ENCODE data around the gene MPRIP. TPM values are rescaled to one million over a fixed set of nuclear protein-coding genes. Genes with fewer than 3 reads are reported as not detected.

Gene MPRIP
- total RNA-seq, 1 experiment from 2014 or later = 258 TPM

GRCh38 chr17:17175917-17176316, 133.7 kb downstream of the MPRIP start:
- Histone ChIP-seq H3K4me2 (ENCODE audit: low read length) (no peak overlapping the region), H3K9me2 (ENCODE audit: insufficient read depth) (no peaks in the 10 kb centered on the region), H3K27ac (ENCODE audit: low read depth, low read length) (no peak overlapping the region), H3K9ac (ENCODE audit: low read length) (no peak overlapping the region), H3K79me2 (ENCODE audit: insufficient read depth, low read length) (no peaks in the 10 kb centered on the region), H4K20me1 (ENCODE audit: insufficient read depth) (no peaks in the 10 kb centered on the region), H3K36me3 (ENCODE audit: control insufficient read depth in 1 of 2, insufficient read depth in 2 of 2, low read length in 2 of 2) (peaks cover 42 to 61% of the 10 kb centered on the region in 2 experiments), H3K4me1 (ENCODE audit: control insufficient read depth in 1 of 2, insufficient read depth in 2 of 2, low read length in 2 of 2) (no peaks in the 10 kb centered on the region), H3K4me3 (replicated peaks in 1 of 2; ENCODE audit: low read depth in 1 of 2, low read length in 2 of 2) (no peak overlapping the region), H2AFZ (ENCODE audit: low read depth, low read length, poor library complexity, severe bottlenecking) (no peak overlapping the region), H3K9me3 (ENCODE audit: control insufficient read depth in 1 of 2, insufficient read depth in 1 of 2, low read depth in 1 of 2, low read length in 2 of 2) (no peaks in the 10 kb centered on the region), H3K27me3 (ENCODE audit: insufficient read depth, low read length) (no peaks in the 10 kb centered on the region)
- ChIA-PET POLR2A (no interaction called here), CTCF (no interaction called here), RAD21 (ENCODE audit: low non-redundant PET in 1 of 2, low total read pairs in 2 of 2, uncharacterized antibody in 2 of 2, unreplicated experiment in 2 of 2) (no interaction called here)
- no peak for ATAC-seq
- intact Hi-C loops (cut with micrococcal nuclease) = no loop called here
- no peak for TF ChIP-seq FOSL1 (IDR thresholded peaks at IDR 0.05; ENCODE audit: low read depth)
- no peak for TF ChIP-seq EZH2phosphoT487 (IDR thresholded peaks at IDR 0.05; ENCODE audit: borderline replicate concordance)
- no peak for TF ChIP-seq SP1 (IDR thresholded peaks at IDR 0.05; ENCODE audit: low read depth)
- TF ChIP-seq CBX3 (IDR thresholded peaks at IDR 0.05; ENCODE audit: low read depth) = no peak
- TF ChIP-seq SRF (IDR thresholded peaks at IDR 0.05; ENCODE audit: low read depth) = no peak
- no peak for TF ChIP-seq POLR2AphosphoS5 (IDR thresholded peaks at IDR 0.05; ENCODE audit: low read depth, low read length)
- no peak for TF ChIP-seq POLR2A (IDR thresholded peaks at IDR 0.05; ENCODE audit: borderline replicate concordance, extremely low read depth, insufficient read depth, insufficient read length)
- TF ChIP-seq CEBPB (IDR thresholded peaks at IDR 0.05; ENCODE audit: low read depth) = no peak
- no peak for TF ChIP-seq ELF1 (IDR thresholded peaks at IDR 0.05; ENCODE audit: borderline replicate concordance, low read depth)
- TF ChIP-seq ATF3 (IDR thresholded peaks at IDR 0.05) = no peak
- no peak for TF ChIP-seq EZH2 (IDR thresholded peaks at IDR 0.05)
- TF ChIP-seq, protein P1, sequence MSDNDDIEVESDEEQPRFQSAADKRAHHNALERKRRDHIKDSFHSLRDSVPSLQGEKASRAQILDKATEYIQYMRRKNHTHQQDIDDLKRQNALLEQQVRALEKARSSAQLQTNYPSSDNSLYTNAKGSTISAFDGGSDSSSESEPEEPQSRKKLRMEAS (IDR thresholded peaks at IDR 0.05) = no peak
- no peak for TF ChIP-seq RAD21 (IDR thresholded peaks at IDR 0.05; ENCODE audit: low read depth)
- TF ChIP-seq EGR1 (IDR thresholded peaks at IDR 0.05; ENCODE audit: low read depth) = no peak
- no peak for TF ChIP-seq YY1 (IDR thresholded peaks at IDR 0.05; ENCODE audit: extremely low read depth, insufficient replicate concordance, low read depth, low read length)
- no peak for TF ChIP-seq ZFX (IDR thresholded peaks at IDR 0.05)
- TF ChIP-seq, protein P2, sequence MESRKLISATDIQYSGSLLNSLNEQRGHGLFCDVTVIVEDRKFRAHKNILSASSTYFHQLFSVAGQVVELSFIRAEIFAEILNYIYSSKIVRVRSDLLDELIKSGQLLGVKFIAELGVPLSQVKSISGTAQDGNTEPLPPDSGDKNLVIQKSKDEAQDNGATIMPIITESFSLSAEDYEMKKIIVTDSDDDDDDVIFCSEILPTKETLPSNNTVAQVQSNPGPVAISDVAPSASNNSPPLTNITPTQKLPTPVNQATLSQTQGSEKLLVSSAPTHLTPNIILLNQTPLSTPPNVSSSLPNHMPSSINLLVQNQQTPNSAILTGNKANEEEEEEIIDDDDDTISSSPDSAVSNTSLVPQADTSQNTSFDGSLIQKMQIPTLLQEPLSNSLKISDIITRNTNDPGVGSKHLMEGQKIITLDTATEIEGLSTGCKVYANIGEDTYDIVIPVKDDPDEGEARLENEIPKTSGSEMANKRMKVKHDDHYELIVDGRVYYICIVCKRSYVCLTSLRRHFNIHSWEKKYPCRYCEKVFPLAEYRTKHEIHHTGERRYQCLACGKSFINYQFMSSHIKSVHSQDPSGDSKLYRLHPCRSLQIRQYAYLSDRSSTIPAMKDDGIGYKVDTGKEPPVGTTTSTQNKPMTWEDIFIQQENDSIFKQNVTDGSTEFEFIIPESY (IDR thresholded peaks at IDR 0.05; ENCODE audit: extremely low read depth, insufficient replicate concordance, low read length) = no peak
- TF ChIP-seq CTCF (IDR thresholded peaks at IDR 0.05 in 2 of 3, conservative IDR thresholded peaks at IDR 0.05 in 1 of 3; ENCODE audit: borderline replicate concordance in 1 of 3, insufficient read depth in 1 of 3, low read depth in 2 of 3, low read length in 2 of 3) = no peak
- TF ChIP-seq, protein P3, sequence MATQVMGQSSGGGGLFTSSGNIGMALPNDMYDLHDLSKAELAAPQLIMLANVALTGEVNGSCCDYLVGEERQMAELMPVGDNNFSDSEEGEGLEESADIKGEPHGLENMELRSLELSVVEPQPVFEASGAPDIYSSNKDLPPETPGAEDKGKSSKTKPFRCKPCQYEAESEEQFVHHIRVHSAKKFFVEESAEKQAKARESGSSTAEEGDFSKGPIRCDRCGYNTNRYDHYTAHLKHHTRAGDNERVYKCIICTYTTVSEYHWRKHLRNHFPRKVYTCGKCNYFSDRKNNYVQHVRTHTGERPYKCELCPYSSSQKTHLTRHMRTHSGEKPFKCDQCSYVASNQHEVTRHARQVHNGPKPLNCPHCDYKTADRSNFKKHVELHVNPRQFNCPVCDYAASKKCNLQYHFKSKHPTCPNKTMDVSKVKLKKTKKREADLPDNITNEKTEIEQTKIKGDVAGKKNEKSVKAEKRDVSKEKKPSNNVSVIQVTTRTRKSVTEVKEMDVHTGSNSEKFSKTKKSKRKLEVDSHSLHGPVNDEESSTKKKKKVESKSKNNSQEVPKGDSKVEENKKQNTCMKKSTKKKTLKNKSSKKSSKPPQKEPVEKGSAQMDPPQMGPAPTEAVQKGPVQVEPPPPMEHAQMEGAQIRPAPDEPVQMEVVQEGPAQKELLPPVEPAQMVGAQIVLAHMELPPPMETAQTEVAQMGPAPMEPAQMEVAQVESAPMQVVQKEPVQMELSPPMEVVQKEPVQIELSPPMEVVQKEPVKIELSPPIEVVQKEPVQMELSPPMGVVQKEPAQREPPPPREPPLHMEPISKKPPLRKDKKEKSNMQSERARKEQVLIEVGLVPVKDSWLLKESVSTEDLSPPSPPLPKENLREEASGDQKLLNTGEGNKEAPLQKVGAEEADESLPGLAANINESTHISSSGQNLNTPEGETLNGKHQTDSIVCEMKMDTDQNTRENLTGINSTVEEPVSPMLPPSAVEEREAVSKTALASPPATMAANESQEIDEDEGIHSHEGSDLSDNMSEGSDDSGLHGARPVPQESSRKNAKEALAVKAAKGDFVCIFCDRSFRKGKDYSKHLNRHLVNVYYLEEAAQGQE (IDR thresholded peaks at IDR 0.05; ENCODE audit: low read depth) = no peak
- BruUV-seq (replicated peaks) = no TSS peak
- DNase-seq (ENCODE audit: low read depth, low spot score) = no peak
